Measurements from ENCODE around the gene SERTM1.
A peak's percentile ranks its signal among the peaks of the same experiment; 100 is the strongest.

Gene SERTM1

GRCh38 chr13:36712290-36712689, 38.5 kb downstream of the SERTM1 start:
- DNase-seq: no peak

- DNase-seq: no peak
Observed at GRCh38 chr13:36712770-36713169, 39.0 kb downstream of the SERTM1 start.

GRCh38 chr13:36713887-36714286, 40.1 kb downstream of the SERTM1 start:
- no peak for DNase-seq

GRCh38 chr13:36715841-36716240, 42.0 kb downstream of the SERTM1 start:
- DNase-seq: no peak

- no peak for DNase-seq
Observed at GRCh38 chr13:36717017-36717416, 43.2 kb downstream of the SERTM1 start.

- no peak for DNase-seq
Observed at GRCh38 chr13:36717966-36718545, 44.2 kb downstream of the SERTM1 start.

GRCh38 chr13:36718686-36719085, 44.9 kb downstream of the SERTM1 start:
- no peak for DNase-seq

GRCh38 chr13:36724141-36724540, 50.3 kb downstream of the SERTM1 start:
- no peak for DNase-seq

GRCh38 chr13:36725936-36726335, 52.1 kb downstream of the SERTM1 start:
- DNase-seq: no peak

GRCh38 chr13:36728006-36728405, 54.2 kb downstream of the SERTM1 start:
- DNase-seq: no peak

- DNase-seq: peak; percentile 44
Observed at GRCh38 chr13:36736119-36736726, 62.4 kb downstream of the SERTM1 start.

- no peak for DNase-seq
Observed at GRCh38 chr13:36737524-36738083, 63.8 kb downstream of the SERTM1 start.

GRCh38 chr13:36745436-36745835, 71.6 kb downstream of the SERTM1 start:
- no peak for DNase-seq

GRCh38 chr13:36746051-36746450, 72.2 kb downstream of the SERTM1 start:
- DNase-seq: no peak
